Femur (tissue), 1 donor: Measurements from ENCODE around the gene SLC18A3.

Source experiments
- DNase-seq: peaks from one replicate; pipeline ENCODE4 v3.0.0-alpha.2; 2017

The SLC18A3 gene

DNA sequence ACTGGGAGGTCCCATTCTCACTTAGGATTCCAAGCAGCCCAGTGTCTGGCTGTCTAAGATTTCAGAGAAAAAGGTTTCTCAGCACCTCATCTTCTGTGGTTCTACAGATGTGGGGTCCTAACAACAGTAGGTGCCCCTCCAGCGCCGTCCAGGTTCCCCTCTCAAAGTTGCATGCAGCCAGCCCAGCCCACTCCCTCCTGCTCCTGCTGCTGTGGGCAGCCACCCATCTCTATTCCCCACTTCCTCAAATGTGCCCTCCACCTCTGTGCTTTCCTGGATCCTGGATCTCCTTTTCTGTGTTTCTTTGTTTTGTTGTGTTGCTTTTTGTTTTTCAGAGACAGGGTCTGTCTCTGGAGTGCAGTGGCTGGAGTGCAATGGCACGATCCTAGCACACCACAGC is 13.3 kb upstream of the SLC18A3 start:
- no peak for DNase-seq

- DNase-seq, result peak; percentile 10
Measured at GRCh38 chr10:49597426-49598163, 12.5 kb upstream of the SLC18A3 start.

DNA sequence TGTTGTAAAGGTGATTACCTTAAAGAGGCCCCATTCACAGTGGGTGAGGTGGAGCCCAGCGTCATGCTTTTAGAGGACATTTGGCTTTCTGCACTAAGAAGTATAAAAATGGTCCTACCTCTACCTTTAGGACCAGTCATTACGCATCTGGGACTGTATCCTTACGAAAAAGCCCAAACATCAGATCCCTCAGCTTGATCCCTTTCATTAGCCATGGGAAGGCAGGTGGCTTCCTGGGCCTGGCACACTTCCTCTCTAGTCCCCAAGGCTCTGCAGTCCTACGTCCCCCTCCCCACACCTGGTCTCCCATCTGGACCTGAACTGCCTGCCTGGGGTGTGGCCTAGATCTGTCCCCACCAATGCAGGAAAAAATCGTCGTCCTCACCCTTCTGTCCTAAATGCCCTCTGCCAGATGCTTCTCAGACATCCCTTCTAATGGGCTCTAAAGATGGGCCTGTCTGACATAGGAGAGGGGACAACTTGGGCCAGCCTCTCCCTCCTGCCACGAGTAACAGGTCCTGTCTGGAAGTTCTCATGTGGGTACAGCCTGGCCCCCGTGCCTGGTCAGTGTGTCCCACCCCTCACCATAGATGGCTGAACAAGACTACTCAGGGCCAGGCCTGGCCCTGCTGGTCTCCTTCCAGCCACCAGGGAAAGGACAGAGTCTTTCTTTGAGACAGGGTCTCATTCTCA is 11.8 kb upstream of the SLC18A3 start:
- DNase-seq, result peak; percentile 10

- DNase-seq, result no peak
Measured at GRCh38 chr10:49598986-49599385, 11.1 kb upstream of the SLC18A3 start.

DNA sequence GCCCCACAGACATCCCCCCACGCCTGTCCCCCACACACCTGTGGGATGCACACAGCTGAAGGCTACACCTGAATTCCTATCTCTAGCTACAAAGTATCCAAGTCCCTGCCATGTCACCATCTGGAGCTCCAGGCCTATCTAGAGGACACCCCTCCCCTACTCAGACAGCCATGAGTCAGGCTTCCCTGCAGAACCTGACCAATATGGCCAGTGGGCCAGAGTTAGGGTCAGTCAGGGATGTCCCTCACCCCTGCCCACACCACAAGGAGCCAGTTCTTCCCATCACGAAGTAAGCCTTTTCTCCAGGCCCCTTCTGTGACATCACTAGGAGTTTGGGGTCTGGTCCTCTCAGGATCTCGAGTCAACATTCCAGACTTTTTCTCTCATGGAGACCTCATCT is 10.6 kb upstream of the SLC18A3 start:
- DNase-seq, result peak; percentile 8

DNA sequence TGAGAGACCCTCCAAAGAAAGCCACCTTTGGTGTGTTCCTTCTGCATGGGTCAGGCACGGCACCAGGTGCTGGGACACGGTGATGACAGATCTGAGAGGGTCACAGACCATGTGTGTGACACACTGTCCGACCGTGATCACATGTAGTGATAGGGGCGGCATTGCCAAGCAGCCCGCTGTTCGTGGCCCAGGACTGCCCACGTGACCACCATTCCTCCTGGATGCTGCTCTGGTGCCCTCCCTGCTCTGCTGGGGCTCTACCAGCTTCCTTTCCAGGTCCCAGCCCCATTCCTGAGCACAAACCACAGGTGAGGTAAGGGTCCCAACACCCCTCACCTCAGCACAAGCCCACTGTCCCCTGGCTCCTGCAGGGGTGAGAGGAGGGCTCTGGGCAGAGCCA is 10.1 kb upstream of the SLC18A3 start:
- no peak for DNase-seq

DNA sequence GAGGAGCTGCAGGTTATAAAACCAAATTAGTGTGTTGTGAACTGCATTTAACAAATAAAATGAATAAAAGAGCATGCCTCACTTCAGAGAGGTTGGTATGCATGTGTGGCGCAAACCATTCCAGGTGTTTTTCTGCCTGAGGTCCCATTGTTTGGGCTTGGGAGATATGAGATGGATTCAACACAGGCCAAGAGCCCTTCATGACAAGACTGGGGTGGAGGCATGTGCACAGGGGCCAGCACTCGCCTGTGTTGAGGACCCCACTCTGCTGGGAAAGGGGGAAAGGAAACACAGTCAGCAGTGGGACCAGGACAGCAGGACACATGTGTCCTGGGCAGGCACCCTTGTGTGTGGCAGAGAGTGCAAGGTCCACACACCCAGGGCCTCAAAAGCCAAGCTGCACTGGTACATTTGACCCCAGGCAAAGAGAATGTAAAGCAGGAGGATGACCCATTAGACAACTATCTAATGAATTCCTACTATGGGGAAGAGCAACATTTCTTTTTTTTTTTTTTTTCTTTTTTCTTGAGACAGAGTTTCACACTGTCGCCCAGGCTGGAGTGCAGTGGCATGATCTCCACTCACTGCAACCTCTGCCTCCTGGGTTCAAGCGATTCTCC is 9.2 kb upstream of the SLC18A3 start:
- DNase-seq, result no peak

DNA sequence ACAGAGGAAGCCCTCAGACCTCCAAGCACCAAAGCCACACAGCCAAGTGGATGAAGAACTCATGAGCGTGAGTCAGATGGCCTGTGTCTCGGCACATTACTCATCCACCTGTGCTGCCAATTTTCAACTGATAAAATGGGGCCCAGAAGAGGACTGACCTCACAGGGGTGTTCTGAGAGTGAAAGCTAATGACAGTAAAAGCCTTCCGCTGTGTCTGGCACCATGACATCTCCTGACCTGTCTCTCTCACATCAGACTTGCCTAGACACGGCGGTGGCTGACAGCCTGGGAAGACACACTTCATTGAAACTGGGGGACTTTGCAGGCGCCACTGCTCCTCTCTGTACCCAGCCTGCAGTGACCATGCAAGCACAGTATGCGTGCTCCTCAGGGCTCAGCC is 8.3 kb upstream of the SLC18A3 start:
- DNase-seq, result peak; percentile 4

DNA sequence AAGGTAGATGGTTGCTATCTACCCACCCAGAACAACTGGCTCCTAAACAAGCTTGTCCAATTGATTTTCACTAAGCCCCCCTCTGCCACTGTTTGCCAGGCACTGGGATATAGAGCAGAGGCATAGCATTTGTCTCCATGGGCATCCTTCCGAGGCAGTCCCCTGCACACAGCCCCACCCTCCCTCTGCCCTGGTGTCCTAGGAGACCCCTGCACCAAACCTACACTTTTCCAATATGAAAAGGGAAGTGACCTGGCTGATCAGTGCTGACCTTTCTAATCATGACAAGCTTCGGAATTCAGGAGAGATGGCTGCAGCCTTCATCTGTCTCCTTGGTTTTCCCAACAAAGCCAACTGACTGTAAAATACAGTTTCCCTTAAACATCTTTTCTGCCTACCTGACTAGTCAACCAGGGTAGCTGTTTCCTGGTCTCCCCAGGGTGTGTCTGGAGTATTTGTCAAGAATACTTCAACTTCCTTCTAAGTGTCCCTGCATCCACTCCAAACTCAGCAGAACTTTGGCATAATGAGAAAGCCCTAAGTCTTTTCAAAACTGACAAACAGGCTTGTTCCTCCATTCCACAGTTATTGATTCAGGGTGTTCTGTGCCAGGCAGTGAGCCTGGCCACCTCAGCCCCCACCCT is 7.6 kb upstream of the SLC18A3 start:
- peak; percentile 1 for DNase-seq

DNA sequence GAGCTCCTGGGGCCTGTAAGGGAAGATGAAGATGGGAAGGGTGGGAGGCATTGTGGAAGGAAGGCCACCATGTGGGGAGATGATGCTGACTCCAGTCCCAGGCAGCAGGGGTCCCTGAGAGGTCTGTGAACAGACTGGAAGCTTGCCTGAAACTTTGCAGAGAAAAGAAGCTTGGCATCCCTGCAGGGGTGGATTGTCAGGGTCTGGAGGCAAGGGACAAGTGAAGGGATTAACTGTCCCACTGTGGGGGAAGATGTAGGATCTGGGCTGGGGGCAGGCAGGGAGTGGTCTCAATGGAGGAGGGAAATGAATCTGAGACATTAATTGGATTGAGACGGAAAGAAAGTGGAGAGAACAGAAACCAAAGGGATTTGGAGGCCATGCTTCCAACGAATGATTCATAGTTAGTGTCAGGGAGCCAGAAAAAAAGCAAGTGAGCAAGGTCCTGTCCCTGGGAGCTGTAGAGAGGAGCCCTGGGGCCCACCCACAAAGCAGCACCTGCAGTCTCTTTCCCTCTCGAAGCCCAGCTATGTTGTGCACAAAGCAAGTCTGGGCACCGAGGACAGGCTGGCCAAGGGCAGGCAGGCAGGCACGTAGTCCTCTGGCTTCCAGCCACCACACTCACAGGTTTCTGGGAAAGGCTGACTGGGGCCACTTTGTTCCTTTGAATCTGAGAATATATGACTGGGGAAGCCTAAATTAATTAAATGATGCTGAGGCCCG is 4.7 kb upstream of the SLC18A3 start:
- DNase-seq, result peak; percentile 8

DNA sequence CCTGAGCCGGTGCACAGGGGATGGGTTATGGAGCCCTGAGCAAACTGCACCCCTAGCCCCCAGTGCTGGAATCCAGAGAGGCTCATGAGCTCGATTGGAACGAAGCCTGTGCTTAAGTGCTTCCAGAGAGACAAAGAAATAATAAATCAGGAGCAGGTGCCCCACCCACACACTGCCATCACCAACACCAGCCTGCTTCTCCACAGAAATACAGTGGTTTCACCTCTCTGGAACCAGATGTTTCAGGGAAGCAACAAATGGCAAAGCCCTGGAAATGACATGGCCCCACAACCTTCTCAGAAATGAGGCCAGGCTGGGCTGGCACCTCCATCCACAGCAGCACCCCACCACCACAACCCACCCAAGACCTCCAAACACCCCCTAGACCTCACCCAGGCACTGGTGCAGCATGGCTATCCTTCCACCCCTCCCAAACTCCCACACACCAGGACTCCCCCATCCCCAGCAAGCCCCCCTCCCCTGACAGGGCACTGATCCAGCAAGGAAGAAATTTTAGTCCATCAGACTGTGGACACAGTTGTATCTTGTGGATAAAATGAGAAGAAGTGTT is 4.1 kb upstream of the SLC18A3 start:
- peak; percentile 10 for DNase-seq

DNA sequence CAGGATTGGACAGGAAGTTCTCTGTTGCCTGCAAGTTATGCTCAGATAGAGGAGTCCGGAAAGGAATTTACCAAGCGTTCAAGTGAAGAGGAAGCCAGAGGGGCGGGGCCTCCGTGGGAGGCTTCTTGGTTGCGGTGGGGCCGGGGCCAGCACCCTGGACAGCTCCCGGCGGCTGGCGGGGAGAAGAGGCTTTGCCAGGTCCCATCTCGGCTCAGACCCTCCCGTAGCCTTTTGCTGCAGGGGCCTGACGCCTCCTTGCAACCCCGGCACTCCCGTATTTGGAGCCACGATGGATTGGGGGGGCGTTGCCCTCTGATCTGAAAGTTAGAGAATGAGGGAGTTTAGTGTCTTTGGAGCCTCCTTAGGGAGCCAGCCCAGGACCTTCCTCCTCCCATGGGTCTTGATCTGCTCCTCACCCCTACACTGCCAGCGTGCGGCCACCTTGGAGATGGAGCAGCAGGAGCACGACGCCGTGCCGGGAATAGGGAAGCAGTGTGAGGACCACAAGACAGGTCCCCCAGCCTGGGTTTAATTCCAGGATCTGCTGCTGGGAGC is 3.1 kb upstream of the SLC18A3 start:
- DNase-seq, result peak; percentile 82

DNA sequence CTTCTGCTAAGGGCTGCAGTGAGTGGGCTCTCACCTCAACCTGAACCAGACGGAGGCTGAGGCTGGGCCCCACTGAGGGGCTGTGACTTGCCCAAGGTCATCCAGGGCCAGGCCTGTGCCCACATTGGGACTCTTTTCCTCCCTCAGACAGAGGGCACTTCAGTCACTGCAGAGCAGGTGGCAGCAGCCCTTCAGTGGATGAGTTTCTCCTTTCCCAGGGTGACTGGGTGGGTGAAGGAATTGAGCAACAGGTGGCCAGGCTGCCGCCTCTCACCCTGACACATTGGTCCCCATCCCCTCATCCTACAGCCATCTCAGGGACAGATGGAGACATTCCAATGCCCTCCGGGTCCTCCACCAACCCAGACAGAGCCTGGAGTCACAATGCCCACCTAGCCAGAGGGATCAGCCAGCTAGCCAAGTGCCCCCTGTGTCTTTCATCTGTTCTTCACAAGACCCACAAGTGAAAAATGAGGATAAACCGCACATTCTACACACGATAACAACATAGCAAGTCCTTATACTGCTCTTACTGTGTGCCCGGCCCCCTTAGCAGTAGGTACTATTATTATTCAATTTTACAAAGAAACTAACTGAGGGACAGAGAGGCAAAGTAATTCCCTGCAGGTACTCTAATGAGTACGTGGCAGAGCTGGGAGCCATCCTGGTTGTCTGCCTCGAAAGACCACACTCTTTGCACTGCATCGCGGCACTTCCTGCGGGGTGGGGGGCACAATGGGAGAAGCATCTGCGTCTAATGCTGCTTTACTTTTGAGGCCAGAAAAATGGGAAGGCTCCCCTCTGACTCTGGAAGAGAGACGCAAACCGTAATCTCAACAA is 1.7 kb upstream of the SLC18A3 start:
- peak; percentile 15 for DNase-seq

- DNase-seq, result no peak
Measured at GRCh38 chr10:49609006-49609282, 1.2 kb upstream of the SLC18A3 start.

DNA sequence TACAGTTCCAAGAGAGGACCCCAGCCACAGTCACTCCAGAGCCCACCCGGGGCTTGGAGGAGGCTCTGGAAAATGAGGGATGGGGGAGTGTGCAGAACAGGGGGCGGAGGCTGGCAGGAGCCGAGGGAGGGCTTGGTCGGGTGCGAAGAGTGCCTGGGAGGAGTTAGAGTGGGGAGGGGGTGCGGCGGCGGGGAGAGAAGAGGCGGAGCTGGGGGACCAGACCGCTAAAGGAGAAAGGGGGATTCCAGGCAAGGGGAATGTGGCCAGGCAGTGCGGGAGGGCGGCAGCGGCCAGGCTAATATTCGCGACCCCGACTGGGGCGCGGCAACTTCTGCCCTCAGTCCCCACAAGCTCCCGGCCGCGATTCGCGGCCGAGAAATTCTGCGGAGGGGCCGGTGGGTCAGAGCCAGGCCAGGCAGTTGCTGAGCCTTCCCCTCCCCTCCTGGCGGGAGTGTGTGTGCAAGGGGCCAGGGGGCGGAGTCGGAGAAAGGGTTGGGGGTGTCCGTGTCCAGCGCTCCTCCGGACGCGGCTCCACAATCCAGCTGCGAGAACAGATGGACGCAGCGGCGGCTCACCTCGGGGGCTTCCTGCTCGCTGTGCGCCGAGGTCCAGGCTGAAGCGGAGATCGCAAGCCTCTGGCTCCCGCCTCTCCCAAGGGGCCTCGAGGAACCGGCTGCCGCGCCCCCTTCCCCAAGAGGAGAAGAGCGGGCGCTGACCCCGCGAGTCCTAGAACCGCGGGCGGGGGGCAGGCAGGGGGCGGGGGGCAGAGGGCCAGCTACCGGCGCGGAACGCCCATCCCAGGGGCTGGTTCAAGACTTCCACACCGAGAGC is 612 bp upstream of the SLC18A3 start:
- no peak for DNase-seq

GRCh38 chr10:49610458-49611165 is 502 bp downstream of the SLC18A3 start:
- DNase-seq, result no peak

DNA sequence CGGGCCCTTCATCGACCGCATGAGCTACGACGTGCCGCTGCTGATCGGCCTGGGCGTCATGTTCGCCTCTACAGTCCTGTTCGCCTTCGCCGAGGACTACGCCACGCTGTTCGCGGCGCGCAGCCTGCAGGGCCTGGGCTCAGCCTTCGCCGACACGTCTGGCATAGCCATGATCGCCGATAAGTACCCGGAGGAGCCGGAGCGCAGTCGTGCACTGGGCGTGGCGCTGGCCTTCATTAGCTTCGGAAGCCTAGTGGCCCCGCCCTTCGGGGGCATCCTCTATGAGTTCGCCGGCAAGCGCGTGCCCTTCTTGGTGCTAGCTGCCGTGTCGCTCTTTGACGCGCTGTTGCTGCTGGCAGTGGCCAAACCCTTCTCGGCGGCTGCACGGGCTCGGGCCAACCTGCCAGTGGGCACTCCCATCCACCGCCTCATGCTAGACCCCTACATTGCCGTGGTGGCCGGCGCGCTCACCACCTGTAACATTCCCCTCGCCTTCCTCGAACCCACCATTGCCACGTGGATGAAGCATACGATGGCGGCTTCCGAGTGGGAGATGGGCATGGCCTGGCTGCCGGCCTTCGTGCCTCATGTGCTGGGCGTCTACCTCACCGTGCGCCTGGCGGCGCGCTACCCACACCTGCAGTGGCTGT is 1.2 kb downstream of the SLC18A3 start:
- DNase-seq, result no peak

- no peak for DNase-seq
Measured at GRCh38 chr10:49611816-49612512, 1.9 kb downstream of the SLC18A3 start.
